T-helper 1 cell treated with Interleukin-12 subunit alpha and Interleukin-12 subunit beta and Interleukin-4 antibody, amounts not matched to agents 30 ng/mL and 1 ng/mL, for 36 hours (primary cell): ENCODE results near the gene KAT2A. TPM values are rescaled to one million over a fixed set of nuclear protein-coding genes. Genes with fewer than 3 reads are reported as not detected.

Source experiments
- intact Hi-C: fragments of 100-400 bp; cut with micrococcal nuclease; formaldehyde crosslinking; loops from one replicate; pipeline ENCODE4 v1.15.1; 2024
- total RNA-seq: library from RNA; stranded (reverse); gene quantifications from 2 replicates; pipeline ENCODE4 v1.2.3, GENCODE V29; 2022

Gene KAT2A
- total RNA-seq, 1 donor from 2014 or later = 38.9 TPM

GRCh38 chr17:42096360-42097111 is 24.6 kb downstream of the KAT2A start:
- intact Hi-C loops = no loop called here

- intact Hi-C loops = no loop called here
Observed at GRCh38 chr17:42094375-42095069, 26.6 kb downstream of the KAT2A start.

- intact Hi-C loops = no loop called here
Observed at GRCh38 chr17:42092939-42093338, 28.2 kb downstream of the KAT2A start.

DNA sequence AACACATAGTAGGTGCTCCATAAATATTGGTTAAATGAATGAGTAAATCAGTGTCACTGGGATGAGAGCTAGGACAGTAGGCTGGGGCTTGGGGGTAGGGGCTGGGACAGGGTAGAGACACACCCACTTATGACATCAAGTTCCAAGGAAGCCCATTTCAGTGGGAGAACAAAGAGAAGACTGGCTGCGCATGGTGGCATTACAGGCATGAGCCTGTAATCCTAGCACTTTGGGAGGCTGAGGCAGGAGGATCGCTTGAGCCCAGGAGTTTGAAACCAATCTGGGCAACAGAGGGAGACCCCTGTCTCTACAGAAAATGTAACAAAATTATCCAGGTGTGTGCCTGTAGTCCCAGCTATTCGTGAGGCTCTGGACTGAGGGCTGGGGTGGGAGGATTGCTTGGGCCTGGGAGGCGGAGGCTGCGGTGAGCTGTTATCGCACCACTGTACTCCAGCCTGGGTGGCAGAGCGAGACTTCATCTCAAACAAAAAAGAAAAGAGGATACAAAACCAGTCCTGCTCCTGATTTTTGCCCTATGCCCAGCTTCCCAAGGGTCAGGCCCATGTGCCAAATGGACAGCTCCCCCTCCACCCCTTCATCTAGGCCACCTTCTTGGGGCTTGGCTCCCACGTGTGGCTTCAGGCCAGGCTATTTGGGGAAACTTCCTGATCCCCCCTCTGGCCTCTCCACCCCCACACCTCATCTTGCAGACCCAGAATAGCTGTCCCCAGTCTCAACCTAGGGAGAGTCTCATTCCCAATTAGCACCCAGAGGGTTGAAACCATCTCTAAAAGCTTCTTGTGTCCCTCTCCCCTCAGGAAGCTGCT is 30.0 kb downstream of the KAT2A start:
- intact Hi-C loops = no loop called here

DNA sequence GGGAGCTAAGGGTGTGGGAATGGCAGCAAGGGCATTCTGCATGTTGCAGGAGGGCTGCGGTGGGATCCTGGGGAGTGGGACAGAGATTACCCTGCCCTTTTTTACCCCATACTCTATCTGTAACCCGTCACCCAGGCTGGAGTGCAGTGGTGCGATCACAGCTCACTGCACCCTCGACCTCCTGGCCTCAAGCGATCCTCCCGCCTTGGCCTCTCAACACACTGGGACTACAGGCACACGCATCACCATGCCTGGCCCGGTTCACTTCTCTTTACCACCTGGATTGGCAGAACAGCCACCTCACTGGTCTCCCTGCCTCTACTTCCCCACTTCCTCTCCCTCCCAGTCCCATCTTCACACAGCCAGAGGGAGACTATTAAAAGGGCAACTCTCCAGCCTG is 32.4 kb downstream of the KAT2A start:
- intact Hi-C loops = no loop called here

DNA sequence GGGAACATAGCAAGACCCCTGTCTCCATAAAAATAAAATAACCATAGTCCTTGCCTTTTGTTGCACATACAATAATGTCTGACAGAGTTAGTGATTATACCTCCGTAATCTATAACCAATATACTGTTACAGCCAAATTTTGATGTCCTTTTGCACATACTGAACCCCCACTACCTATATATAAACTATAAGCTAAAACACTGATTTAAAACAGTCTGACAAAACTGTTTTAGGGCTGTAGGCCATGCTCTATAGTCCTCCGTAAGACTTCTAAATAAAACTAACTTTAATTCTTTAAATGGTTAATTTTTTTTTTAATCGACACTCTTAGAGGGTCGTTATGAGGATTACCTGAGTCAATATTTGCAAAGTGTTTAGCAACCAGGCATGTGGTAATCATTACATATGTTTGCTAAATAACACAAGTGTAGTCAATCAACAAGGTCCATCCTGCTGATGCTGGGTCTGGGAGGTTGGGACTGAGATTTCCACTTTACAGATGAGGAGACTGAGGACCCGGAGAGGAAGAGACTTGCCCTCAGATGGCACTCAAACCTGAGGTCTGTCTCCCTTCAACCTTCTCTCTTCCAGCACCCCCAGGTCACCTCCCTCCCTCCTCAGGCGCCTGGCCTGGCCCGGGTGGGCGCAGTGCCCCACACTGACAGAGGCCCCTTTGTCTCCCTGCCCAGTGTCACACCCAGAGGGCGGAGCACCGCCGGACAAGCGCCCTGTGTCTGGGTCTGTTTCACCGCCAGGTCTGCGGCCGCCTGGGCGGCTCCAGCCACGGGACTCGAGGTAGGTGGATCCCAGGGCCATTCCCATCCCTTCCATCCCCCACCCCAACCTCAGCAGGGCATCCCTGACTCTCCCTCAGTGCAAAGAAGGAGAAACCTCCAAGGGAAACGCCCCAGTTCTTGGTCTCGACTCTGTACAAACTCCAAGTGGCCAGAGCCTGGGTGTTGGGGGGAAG is 33.1 kb downstream of the KAT2A start:
- intact Hi-C loops = no loop called here

- intact Hi-C loops = no loop called here
Observed at GRCh38 chr17:42087042-42087701, 34.0 kb downstream of the KAT2A start.

GRCh38 chr17:42081516-42082129 is 39.5 kb downstream of the KAT2A start:
- intact Hi-C loops = no loop called here

DNA sequence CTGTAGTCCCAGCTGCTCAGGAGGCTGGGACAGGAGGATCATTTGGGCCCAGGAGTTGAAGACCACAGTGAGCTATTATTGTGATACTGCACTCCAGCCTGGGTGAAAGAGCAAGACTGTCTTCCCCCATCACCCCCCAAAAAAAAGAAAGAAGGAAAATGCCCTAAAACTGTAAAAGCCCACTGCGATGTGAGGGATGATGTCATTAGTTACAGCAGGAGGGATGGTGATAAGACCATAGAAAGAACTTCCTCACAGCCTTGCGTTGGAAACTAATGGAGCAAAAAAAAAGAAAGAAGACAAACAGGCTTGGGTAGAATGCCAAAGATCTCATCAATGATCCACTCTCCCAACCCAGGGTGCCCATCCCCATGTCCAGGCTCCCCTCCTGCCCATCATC is 41.6 kb downstream of the KAT2A start:
- intact Hi-C loops = no loop called here

DNA sequence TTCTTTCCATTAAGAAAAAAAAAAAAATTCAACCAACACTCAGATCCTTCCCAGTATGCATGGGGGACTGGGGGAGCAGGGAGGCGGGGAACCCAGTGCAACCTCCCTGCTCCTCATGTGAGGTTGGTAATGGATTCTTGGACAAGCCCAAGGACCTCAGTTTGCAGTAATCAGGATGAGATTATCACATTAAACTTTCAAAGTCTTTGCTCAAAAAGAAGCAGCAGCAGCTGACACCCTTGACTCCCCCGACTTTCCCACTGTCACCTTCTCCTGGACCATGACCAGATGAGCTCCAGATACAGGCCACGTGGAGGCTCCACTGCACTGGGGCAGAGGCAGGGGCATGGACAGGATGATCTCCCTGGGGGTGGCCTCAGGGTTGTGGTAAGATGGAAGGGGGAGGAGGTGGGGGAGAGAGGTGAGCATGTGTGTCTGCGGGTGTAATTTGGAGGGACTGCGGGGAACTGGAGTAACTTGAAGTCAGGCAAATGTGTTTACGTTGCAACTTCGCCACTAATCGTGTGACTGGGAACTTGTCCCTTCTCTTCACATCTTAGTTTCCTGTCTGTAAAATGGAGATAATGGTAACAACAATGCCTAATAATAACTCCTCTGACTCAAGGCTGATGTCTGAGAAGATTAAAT is 42.6 kb downstream of the KAT2A start:
- intact Hi-C loops = no loop called here

DNA sequence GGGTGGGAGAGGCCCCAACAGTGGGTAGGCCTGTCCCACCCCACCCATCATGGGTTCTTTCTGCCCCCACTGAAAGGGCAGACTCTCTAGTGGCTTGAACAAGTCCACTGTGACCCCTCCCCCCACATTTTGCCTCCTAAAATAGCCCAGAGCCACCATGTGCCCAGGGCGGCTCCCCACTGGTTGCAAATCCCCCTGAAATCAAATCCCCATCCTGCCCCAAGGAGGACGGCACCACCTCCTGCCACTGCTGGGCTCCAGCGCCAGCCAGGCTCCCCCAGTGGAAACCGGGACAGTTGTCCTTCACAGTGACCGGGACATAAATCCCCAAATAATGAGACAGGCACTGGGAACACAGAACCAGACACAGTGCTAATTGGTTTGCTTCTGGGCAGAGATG is 43.4 kb downstream of the KAT2A start:
- intact Hi-C loops = no loop called here

- intact Hi-C loops = no loop called here
Observed at GRCh38 chr17:42076797-42077559, 44.2 kb downstream of the KAT2A start.

DNA sequence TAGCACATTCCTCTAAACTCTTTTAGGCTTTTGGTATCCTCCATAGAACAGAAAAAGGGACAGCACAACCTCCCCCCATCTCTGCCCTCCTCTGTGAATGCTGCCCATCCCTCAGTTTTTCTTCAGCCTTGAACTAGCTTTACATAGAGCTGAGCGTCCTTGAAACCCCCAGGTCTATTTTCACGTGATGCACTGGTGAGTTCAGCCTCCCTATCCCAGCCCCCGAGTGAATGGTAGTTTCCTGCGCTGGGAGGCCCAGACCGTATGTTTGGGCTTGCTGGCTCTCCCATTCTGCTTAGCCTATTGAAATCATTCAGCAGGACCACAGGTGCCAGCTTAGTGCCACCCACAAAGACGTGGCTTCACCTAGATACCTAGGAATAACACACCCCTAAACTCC is 45.4 kb downstream of the KAT2A start:
- intact Hi-C loops = no loop called here

DNA sequence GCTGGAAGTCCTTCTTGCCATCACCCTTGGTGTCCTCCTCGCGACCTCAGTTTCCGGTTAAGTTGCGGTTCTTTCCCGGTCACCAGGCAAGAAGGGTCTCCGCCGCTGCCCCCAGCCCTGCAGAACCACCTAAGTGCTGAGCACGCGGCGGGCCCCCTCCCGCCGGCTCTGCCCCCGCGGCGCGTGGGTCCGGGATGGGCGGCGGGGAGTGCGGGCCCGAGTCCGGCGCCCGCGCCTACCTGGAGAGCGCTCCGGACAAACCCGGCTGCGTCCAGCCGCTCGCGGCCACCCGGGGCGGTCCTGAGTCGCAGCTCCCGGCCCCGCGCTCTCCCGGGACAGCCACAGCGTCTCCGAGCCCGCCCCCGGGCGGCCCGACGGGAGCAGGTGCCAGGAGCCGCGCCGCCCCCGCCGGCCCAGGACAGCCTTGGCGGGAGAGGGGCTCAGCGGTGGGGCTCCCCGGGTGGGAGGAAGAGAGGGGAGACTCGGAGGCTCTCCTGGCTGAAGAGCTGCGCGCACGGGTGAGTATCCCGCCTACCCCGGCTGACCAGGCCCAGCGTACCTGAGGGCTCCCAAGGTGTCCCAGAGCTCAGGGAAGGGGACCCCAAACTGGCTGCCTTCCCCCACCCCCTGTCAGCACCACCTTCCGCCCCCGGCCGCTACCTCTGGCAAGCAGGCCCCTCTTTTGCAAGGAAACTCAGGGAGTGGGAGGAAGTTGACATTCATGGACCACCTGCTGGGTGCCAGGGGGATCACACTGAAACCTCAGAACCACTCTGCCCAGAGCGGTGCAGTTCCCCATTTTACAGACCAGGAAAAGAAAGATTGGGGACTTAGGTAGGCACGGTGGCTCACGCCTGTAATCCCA is 48.6 kb downstream of the KAT2A start:
- intact Hi-C loops = no loop called here

GRCh38 chr17:42071810-42072209 is 49.4 kb downstream of the KAT2A start:
- intact Hi-C loops = no loop called here

GRCh38 chr17:42068979-42069378 is 52.2 kb downstream of the KAT2A start:
- intact Hi-C loops = loop anchor here (5.0 kb wide), 1 partner anchor 102 kb away; the partner anchor contains the start of gene CNP

DNA sequence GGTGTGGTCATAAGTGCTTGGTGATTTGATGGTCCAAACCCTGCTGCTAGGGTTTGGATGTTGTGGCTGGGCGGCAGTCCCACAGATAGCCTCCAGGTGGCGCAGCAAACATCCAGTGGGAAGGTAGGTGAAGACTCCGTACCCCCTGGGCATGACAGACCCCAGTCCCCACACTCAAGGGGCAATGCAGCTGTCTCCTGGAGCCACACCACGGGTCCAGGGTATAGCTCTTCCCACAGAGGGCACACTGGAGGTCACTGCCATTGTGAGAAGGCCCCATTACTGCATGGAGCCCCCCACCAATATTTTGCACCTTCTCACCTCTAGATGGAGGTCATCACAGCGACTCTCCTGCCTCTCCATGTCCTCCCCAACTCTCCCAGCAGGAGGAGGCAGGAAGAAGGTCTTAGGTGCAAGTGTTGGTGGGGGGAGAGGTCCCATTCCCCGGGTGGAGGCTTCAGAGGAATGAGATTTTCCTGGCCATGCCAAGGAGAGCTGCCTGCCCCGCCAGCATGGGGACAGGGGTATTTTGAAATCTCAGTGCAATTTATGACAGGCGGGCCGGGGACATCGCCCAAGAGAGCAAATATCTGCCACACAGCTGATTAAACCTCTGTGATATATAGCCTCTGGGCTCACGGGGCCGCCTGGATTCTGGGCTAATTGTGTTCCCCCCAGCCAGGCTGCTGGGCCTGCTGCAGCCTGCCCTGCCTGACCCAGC is 53.6 kb downstream of the KAT2A start:
- intact Hi-C loops = loop anchor here (1.0 to 5.0 kb wide), 6 partner anchors 34 to 114 kb away; partner anchors contain the start of genes CNP, DHX58 and KCNH4
